LoVo (cell line): ENCODE data around the gene MAPT.

Experiments
- DNase-seq: peaks from one replicate; pipeline ENCODE4 v3.0.0-alpha.2; 2016; ENCODE audit warnings: low spot score

The MAPT gene

DNA sequence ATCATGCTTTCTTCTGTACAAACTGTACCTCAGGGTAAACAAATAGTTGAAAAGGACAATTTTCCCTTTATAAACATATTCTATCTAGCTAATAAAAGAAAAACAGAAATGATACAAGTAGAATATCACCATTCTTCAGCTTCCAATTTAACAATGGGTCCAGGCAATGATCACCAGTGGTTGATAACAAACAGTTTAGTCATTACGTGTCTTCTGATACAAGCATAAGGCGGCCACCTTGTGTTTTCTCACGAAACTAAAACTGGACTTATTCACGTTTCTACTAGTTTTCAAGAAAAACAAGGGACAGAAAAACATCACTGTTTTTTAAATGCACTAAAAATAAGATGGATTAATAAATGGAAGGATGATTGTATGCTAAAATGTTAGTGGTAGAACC, 163.0 kb downstream of the MAPT start:
- no peak for DNase-seq

DNA sequence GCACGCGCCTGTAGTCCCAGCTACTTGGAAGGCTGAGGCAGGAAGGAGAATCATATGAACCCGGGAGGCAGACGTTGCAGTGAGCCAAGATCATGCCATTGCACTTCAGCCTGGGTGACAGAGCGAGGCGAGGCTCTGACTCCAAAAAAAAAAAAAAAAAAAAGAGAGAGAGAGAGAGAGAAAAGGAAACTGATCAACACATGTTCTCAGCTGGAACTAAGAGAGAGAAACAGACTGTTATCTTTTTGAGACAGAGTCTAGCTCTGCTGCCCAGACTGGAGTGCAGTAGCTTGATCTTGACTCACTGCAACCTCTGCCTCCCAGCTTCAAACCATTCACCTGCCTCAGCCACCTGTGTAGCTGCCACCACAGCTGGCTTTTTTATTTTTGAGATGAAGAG, 165.1 kb downstream of the MAPT start:
- DNase-seq = no peak

DNA sequence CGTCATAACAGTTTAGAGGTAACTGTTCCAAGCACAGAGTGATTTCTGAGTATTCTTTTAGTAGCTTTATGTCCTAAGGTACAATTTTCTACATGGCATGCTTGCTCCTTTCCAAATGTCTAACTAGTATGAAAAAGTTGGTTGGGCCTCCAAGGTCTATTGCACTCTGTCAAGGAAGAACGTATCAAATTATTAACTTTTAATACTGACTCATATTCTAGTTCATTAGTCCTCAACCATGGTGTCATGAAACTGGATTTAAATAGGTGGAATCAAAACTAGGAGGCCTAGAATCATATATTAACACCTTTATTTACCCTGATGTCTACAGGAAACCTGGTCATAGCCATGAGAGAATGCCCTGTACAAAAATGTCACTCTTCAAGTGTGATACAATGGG, 166.1 kb downstream of the MAPT start:
- DNase-seq = no peak

DNA sequence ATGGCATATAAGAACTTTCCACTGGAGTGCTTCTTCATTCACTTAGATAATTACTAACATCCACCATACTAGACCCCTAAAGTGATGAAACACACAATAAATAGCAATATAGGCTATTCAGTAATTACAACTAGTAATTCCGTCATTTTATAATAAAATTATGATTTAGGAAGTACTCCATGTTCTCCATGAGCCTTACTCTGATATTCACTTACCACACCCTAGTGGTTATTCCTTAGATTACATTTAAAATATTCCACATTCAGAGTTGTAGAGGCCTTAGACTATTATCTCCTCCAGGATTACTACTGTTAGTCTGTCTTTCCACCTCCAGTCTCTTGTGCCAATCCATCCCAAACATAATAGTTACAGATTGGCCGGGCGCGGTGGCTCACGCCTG, 167.1 kb downstream of the MAPT start:
- DNase-seq = no peak

DNA sequence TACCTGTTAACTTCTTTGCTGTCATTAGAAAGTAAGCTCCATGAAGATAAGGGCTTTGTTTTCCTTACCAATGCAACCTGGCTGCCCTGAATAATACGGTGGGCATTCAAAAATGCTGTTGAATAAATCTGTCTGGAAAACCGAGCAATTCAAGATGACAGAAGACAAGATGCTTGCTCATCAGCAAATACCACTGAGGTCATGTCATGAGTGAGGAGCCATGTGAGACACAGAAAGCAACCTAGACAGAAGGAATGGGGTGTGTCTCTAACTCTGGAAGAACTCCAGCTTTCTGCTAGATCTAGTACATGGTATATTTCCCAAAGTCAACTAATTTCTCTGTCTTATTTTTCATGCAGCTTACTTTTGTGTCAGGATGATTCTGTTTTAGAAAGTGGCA, 168.9 kb downstream of the MAPT start:
- DNase-seq = peak; percentile 43

DNA sequence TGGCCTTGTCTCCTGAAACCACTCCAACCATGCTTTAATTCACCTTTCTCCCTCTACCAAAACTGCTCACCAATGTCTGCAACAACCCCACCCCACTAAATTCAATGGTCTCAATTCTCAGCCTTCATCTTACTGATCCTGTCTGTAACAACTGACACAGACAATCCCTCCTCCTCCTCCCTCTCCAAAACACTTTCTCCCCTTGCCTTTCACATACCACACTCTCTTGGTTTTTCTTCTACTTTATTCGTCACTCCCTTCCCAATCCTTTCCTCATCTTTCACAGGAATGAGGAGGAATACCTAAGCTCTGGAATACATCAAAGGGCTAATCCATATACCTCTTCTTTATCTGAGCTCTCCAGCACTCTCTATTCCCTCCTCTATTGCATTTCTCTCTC, 170.1 kb downstream of the MAPT start:
- no peak for DNase-seq

DNA sequence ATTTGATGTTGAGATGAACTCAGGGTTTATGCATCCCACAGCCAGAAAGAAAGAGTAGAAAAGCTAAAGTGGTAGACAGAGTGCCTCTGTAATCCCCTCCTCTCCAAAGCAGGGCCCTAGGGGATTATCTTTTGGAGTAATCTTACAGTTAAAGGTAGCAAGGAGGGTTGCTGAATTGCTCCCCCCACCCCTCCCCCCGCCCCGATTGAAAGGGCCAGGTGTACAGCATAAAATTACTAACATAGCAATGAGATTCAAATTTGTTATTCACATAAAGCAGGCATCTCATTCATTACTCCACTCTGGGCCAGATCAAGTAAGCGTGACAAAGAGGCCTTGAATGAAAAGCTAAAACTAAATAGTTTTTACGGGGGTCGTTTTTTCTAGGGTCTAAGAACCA, 177.4 kb downstream of the MAPT start:
- no peak for DNase-seq

DNA sequence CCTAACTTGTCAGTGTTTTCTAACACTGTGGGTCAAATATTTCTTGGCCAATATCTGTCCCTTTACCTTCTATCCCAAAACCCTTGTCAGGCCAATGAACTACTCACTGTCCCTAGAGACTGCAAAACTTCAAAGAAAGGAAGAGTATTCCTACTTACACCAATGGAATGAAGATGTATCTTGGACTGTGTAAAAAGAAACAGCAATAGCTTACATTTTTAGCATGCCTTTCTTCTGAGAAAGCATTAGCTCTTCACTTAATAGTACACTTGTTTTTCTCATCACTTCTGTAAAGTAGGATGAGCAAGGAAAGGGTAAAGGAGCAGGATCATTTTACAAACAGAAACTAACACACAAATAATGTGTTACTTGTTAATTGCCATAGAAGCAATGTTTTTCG, 178.6 kb downstream of the MAPT start:
- no peak for DNase-seq

DNA sequence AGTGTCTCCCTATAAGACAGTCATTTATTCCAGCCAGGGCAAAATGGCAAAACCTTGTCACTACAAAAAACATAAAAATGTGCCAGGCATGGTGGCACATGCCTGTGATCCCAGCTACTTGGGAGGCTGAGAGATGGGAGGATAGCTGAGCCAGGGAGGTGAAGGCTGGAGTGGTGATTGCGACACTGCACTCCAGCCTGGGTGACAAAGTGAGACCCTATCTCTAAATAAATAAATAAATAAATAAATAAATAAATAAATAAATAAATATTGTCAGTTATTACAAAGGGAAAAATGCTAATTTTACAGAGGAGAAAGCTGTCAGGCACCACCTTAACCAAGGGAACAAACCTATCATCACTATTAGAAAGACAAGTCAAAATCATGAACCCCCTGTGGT, 180.2 kb downstream of the MAPT start:
- DNase-seq = no peak
